ENCODE measurements around the gene ABCB1.
A peak's percentile ranks its signal among the peaks of the same experiment; 100 is the strongest.
"Not testable (repeated sequence)": the region's sequence is repeated elsewhere in the genome, so short reads cannot be mapped to it uniquely, and the experiment has no call there.

The ABCB1 gene

DNA sequence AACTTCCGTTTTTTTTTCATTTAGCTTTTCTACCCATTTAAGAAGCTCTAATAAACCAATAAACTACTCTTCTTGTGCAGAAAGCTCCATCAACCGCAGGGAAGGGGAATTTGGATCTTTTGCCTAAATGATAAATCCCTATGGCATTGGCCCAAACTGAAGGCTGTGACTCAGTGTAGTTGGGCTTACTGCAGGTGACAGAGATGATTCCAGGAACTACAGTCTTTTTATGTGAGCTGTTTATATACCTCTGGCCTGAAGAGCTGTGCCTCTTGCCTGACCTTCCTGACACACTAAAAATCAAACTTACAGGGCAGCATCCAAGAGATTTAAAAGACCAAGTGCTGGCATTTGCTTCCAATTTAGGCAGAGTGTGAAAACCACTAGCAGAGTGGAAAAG, 25.2 kb downstream of the ABCB1 start:
- no peak for DNase-seq (ENCODE audit: low spot score)

DNA sequence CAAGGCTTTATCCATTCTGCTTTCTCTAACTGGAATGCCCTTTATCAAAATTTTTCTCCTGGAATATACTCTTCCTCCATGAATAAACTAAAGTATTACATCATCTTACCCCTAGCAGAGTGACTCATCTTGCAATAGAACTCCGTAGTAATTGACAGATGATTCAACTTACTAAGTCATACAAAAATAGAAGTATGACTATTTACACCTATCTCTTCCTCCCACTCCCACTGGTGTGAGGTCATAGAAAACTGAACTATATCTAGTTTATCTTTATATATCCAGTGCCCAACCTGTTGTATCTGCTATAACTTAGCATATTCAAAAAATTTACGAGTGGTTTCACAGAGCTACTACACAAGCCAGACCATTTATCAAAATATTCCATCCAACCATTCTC, 26.1 kb downstream of the ABCB1 start:
- peak; percentile 39 for DNase-seq (ENCODE audit: low spot score)

DNA sequence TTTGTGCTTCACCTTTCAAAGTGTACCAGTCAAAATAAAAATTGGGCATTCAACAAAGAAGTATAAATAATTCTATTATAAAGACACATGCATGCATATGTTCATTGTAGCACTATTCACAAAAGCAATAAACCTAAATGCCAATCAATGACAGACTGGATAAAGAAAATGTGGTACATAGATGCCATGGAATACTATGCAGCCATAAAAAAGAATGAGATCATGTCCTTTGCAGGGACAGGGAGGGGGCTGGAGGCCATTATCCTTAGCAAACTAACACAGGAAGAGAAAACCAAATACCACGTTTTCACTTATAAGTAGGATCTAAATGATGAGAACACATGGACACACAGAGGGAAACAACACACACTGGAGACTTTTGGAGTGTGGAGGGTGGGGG, 28.2 kb downstream of the ABCB1 start:
- not testable (repeated sequence) for DNase-seq (ENCODE audit: low spot score)

DNA sequence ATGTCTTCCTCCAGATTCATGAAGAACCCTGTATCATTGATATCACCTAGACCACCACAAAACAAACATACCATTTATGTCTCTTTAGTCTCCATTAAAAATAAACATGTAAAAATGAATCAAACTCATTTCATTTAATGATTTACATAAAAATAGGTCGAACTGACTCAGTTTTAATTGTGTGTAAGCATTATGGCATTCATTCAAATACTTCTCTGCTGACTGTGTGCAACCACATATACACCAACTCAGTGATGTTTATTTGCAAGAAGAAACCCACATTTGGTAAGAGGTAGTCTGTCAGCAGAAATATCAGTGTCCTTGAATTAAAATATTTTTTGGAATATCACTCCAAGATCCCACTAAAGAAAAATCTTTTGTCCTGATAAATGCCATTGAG, 30.5 kb downstream of the ABCB1 start:
- DNase-seq (ENCODE audit: low spot score), result peak; percentile 54

DNA sequence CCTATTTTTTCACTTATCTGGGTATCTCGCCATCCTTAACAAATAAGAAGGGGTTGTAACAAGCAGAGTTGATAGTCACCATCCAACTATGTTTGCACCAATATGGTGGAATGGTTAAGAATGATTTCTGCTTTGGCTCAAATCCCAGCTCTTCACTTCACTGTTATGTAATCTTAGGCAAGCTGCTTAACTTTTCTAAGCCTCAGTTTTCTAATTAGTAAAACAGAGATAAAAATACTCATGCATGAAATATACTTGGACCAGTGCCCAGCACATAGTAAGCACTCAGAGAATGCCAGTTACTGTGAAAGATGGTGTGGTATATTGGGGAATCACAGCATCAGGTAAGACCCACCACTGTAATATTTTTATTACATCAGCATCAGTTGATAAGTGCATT, 33.6 kb downstream of the ABCB1 start:
- no peak for DNase-seq (ENCODE audit: low spot score)

DNA sequence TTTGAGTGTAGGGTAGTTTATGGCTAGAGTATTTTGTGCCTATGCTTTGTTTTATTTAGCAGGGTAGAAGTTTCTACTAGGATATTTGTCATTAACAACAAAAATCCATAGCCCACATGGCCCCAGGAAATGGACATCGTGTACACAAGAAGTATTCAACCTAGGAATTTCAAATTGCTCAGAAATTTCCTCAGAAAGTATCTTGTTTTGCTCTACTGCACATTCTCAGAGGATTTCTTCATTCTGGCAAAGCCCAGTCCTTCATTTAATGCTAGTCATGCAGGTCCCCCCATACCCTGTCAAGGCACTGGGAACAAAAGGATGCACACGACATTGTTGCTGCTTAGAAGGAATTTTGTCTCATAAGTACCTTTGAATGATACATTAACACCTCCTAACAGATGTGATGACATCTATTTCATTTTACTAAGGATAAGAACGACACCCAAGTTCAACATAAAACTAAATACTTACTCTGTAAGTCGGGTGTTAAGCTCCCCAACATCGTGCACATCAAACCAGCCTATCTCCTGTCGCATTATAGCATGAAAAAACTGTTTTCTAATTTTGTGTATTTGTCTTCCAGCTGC, 34.3 kb downstream of the ABCB1 start:
- no peak for DNase-seq (ENCODE audit: low spot score)

DNA sequence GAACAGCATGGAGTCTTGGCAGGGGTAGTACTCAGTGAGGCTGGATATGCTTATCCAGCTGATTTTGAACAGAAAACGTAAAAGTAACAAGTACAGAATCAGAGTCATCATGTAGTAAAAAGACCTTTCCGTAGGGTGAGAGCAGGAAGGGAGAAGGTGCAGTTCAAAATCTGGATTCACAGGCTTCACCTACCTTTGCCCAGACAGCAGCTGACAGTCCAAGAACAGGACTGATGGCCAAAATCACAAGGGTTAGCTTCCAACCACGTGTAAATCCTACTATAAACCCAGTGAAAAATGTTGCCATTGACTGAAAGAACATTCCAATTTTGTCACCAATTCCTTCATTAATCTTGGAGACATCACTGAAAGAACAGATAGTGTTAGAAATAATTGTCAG, 34.8 kb downstream of the ABCB1 start:
- DNase-seq (ENCODE audit: low spot score), result no peak

DNA sequence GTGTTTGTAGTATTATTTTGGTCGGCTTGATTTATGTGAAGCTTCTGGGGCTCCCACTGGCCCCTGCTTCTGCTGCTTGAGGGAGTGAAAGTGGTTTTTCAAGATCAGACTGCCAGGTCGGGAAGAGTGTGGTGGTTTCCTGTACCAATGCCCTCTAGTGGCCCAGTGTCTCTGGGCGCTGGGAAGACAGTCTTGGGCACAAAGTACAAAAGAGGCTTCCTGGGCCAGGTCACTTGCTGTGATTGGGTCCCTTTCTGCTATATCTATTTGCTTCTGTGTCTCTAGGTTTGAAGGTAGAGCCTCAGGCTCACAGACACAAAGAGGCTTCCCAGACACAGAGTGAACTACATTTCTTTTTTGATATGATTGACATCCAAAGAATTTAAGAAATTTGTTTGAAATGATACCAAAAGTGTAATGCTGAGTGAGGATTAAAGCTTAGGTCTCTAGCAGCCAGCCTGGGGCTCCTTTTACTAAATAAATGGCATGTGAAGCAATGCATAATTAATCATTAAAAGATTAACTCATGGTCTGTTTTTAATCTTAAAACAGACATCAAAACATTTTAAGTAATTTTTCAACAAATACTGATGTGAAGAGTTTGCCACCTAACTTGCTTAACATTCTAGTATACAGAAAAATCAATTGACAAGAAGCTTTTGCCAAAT, 36.3 kb downstream of the ABCB1 start:
- peak; percentile 16 for DNase-seq (ENCODE audit: low spot score)

DNA sequence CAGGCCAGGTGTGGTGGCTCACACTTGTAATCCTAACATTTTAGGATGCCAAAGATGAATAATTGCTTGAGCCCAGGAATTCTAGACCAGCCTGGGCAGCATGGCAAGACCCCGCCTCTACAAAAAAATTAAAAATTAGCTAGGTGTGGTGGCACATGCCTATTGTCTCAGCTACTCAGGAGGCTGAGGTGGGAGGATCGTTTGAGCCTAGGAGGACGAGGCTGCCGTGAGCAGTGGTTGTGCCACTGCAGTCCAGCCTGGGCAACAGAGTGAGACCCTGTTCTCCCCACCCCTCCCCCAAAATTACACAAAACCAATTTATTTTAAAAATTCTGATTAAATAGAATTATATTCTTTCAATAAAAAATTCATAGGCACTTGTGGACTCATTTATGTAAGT, 39.0 kb downstream of the ABCB1 start:
- DNase-seq (ENCODE audit: low spot score), result no peak

DNA sequence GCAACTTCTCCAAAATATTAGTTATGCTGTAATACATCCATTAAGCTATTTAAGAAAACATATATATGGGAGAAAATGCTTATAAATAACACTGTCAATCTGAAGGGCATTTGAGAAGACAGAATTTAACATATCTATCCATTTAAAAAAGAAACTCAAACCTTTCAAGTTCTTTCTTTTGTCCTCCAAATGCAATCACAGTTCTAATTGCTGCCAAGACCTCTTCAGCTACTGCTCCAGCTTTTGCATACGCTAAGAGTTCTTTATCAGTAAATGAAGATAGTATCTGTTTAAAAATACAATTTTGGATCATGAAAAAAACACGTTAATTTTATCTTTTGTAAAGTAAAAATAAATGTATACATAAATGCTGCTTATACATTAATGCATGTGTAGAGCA, 39.6 kb downstream of the ABCB1 start:
- DNase-seq (ENCODE audit: low spot score), result no peak

DNA sequence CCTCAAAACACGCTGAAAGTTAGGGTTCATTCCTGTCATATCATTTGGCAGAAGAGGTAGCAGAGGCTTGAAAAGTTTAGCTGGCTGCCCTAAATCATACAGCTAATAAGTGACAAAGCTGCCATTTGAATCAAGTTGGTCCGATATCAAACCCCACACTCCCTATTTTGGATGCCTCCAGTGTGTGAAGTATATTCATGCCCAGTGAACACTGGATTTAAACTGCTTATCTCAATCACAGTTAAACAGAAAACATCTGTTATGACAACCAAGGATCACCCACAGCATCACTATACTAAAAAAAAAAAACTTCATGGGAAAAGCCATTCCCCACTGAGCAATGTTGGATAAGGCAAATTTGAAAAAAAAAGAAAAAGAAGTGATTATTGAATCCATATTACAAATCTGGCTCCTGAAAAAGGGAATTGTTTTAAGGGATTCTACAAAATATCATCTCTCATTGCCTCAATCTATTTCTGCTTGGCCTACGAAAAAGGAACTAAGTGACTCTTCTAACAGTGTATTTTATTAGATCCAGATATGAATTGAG, 48.3 kb downstream of the ABCB1 start:
- no peak for DNase-seq (ENCODE audit: low spot score)

DNA sequence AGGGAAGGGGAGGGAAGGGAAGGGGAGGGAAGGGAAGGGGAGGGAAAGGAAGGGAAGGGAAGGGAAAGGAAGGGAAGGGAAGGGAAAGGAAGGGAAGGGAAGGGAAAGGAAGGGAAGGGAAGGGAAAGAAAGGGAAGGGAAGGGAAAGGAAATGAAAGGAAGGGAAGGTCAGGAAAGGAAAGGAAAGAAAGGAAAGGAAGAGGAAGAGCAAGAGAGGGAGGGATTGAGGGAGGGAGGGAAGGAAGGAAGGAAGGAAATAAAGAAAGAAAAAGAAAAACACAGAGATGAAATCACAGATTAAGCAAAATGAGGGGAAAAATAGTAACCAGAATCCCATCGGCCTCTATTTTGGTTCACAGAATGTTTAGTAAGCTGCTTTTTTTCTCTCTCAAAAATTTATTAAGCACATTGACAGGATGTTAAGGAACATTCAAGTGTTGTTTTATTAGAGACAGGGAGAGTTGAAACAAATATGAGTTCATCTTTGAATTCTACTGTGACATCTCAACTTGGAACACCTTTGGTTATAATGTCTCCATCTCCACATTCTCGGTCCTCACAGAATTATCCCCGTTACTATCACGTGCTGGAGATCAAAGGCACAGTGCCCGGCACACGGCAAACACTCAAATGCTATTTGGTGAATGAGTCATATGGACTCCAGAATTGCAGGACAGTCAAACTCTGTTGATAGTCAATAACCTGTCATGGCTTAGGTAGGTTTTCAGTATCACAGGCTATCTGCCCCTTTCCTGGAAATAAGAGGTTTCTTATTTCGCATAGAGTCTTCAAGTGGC, 52.4 kb downstream of the ABCB1 start:
- no peak for DNase-seq (ENCODE audit: low spot score)

DNA sequence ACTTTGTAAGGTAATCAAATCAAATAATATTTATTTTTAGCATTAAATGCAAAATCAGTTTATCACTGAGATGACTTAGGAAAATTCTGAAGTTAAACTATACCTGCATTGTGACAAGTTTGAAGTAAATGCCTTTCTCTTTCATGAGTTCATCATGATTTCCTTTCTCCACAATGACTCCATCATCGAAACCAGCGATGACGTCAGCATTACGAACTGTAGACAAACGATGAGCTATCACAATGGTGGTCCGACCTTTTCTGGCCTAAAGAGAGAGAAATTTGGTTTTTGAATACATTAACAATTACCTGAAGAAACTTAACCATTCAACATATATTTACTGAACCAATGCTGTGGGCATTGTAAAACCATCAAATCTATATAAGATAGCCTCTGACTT, 54.9 kb downstream of the ABCB1 start:
- no peak for DNase-seq (ENCODE audit: low spot score)

DNA sequence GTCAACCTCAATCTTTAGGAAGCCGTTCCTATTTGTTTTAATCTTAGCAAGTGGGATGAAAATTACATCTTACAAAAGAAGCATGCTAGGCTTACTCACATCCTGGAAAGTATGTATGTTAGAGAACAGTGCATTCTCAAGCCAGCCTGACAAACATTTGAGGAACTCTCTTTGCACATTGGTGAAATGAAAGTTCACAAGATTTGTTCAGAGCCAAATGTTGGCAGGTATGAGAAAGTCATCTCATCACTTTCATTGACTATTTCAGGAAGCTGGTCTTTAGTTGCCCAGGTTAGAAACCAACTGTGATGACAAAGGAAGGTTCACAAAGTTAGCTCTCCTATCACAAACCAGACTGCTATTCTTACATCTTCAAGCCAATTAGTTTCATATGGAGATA, 57.1 kb downstream of the ABCB1 start:
- no peak for DNase-seq (ENCODE audit: low spot score)

DNA sequence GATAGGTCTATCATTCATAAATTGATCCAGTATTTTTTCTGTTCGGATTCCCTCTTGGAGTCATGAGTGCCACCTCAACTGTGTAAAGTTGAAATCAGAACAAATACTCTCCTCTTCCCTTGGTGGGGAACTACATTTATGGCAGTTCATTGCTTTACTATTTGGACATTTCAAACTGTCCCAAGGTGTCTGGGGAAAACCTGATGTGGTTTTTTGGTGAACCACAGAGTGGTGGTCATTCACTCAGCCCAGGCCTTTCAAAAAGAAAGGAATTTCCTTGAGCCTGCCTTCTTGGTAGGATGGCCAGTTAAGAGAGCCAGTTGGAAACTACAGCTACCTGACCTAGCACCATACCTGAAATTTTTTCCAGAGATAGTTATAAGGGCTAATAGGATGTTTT, 59.0 kb downstream of the ABCB1 start:
- no peak for DNase-seq (ENCODE audit: low spot score)

DNA sequence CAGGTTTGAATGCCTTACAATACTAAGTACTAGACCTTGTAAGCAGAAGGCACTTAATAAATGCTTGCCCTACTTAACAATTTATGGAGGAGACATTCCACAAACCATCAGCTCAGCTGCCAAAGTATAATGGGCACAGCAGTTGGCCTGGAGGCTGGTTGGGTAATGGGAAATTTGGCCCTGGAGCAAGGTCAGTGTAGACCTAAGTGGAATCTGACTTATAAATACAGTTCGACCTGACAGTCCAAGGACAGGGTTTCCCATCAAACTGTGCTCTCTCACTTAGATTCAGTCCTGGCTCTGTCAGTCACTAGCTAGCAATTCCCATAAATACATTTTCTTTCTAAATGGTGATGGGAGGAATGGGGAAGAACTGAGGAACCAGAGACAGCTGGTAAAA, 62.6 kb downstream of the ABCB1 start:
- DNase-seq (ENCODE audit: low spot score), result no peak

DNA sequence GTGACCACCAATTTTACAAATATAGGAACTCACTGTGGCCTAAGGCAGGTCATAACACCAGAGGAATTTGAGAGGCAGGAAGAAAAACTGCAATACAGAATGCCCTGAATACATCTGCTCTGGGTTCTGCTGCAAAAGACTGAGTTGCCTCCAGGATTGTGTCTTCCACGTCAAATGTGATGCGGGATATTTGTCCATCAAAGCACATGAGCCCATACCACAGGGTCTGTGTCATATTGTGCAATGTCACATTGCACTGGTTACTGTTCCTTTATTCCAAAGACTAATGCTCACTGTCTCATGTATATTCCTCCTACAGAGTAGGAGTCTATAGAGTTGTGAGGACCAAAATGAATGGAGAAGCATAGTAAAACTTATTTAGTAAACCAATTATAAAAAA, 66.6 kb downstream of the ABCB1 start:
- no peak for DNase-seq (ENCODE audit: low spot score)

DNA sequence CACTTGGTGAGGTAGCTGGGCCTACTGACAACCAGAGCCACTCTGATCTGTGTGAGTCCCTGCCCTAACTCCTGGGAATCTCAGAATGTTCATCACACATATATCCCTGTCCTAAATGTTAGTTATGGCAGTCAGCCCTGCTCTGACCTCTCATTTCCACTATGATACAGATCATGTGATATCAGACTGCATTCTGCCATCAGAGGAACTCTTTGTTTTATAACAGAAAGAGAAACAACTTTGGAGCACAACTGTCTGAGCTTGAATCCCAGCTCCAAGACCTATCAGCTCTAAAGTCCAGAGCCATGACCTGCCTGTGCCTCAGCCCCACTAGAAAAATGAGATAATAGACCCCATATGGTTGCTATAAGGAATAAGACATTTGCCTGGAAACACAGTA, 70.6 kb downstream of the ABCB1 start:
- no peak for DNase-seq (ENCODE audit: low spot score)

DNA sequence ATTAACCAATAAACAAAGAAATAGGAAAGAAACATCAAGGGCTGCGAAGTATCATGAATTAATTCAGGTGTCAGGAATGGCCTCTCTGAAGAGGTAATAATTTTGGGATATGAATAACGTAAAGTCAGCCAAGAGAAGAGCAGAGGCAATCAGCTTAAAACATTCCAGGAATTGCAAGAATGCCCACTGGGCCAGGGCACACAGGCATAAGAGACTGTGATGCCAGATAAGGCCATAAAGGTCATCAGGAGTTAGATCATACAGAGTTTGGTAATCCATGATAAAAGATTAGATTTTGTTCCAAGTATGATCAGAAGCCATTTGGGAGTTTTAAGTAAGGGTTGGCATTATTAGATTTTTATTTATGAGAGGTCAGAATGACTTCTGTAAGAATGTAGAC, 72.0 kb downstream of the ABCB1 start:
- no peak for DNase-seq (ENCODE audit: low spot score)

DNA sequence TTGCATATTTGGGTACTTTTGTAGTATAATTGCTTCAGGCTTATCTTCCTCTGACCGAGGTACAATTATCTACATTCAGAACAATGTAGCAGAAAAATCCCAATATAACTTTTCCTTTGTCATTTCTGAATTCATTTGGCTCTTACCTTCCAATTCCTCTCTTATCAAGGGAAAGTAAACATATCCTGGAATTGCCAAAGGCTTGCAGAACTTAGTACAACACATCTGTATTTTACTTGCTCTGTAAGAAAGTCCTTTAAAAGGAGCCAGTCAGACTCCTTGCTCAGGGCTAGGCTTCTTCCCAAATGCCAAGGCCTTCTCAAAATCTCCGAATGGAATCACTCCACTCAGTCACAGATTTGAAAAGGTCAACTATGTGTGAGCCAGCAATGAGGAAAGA, 81.9 kb downstream of the ABCB1 start:
- DNase-seq (ENCODE audit: low spot score), result no peak

DNA sequence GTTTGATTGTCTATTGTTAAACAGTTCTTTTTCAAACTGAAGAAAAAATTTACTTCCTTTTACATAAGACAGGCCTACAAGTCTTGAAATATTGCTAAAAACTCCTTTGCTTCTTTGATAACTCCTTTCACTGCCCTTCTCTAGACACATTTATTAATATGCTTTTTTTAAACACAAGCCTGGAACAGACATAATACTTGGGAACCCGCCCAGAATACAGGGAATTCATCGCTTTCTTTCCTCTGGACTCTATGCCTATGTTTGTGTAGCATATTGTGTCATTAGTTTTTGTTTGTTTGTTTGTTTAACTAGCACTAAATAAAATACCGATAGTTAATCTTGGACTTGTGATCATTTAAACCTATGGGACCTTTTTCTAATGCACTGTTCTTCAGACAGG, 82.8 kb downstream of the ABCB1 start:
- DNase-seq (ENCODE audit: low spot score), result no peak

DNA sequence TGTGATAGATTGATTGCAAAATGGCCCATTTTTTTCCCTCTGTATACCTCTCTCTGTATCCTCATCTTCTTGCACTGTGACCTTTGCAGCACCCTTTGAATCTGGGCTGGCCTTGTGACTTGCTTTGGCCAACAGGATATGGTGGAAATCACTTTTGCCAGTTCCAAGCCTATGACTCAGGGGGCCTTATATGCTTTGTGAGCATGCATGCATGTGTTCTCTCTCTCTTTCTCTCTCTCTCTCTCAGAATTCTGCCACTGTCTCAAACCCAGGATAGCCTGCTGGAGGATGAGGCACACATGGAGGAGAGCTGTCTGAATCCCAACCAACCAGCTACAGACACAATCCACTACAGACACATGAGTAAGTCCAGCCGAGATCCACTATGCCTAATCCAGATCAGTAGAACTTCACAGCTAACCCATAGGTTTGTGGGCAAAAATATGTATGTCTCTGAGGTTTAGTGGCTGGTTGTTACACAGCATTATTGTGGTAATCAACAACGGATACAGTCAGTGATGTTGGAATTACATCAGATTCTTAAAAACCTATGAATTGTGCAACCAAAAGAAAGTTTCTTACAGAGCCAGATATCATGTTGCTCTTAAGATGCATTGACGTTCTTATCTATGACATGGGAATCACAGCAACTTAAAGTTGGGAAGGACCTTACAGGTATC, 83.4 kb downstream of the ABCB1 start:
- DNase-seq (ENCODE audit: low spot score), result no peak

Measured in AG08396 (cell line).